ENCODE measurements around the gene THRB. TPM values are rescaled to one million over a fixed set of nuclear protein-coding genes. Genes with fewer than 3 reads are reported as not detected.

THRB gene
- total and polyA plus RNA-seq, 9 of the 15 experiments (the other 6 are each of a cell fraction or from before 2014, with no cell fraction given), result 1.7 to 14.9 (median 6.9) TPM

DNA sequence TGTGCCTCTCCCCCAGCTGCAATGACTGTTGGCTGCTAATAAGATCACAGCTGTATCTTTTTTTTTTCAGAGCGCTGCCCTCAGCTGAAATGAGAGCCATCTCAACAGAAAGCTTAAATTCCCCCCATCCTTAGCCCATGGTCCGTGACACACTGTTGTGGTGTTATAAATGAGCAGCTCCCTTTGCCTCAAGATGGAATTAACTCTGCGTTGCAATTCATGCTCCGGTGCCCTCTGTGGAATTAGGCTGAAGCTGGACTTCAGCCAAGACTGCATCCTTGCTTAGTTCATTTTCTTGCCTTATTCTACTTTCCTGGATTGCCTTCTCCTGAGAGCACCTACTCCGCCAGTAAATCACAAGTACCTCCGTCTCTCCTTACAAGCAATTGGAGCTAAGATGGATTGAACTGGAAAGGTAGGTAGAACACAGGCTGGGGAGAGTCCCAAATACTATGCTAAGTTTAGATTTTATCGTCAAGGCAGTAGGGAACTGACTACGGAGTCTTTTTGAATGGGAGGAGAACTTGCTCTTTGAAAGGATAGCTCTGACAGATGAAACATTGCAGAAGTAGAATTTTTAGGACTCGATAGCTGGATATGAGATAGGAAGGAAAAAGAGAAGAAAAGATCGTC is 39.0 kb upstream of the THRB start:
- H3K9me3 ChIP-seq (replicated peaks; ENCODE audit: control insufficient read depth, insufficient read depth, low read depth, low read length), result no peaks in the 10 kb centered on the region
- in situ Hi-C loops (cut with MboI), result no loop called here
- no peak for FAIRE-seq
- WGBS (ENCODE audit: insufficient coverage, low coverage, missing lambda C conversion rate), result 44% methylated on average over 10 of the region's 10 CpGs
- H2AFZ ChIP-seq (ENCODE audit: low read depth, low read length), result peak overlapping the region; percentile 21; the same call in 1 of the 2 replicates
- H4K20me1 ChIP-seq (replicated peaks; ENCODE audit: control insufficient read depth, insufficient read depth, low read length), result no peaks in the 10 kb centered on the region
- intact Hi-C loops (cut with micrococcal nuclease), result no loop called here
- no peaks in the 10 kb centered on the region for H3K27me3 ChIP-seq (ENCODE audit: control insufficient read depth in 2 of 2, insufficient read depth in 2 of 2, low read length in 2 of 2)
- no peaks in the 10 kb centered on the region for H3K9me1 ChIP-seq (ENCODE audit: control insufficient read depth, insufficient read depth, low read length)
- no peaks in the 10 kb centered on the region for H3K4me1 ChIP-seq (replicated peaks in 1 of 2; ENCODE audit: control insufficient read depth in 2 of 2, insufficient read depth in 2 of 2, low read length in 2 of 2)
- H3K79me2 ChIP-seq (ENCODE audit: control insufficient read depth, insufficient read depth, low read length), result no peaks in the 10 kb centered on the region
- no peak overlapping the region for H3K4me2 ChIP-seq (ENCODE audit: insufficient read depth, low read length)
- POLR2A ChIA-PET, result interaction anchor here (0.5 to 2.2 kb wide), 4 partner anchors 8 to 499 kb away, joined by 3 to 8 read pairs (median 5); no protein-coding TSS in a partner anchor
- no TSS peak for BruUV-seq (replicated peaks)
- no peaks in the 10 kb centered on the region for H3K36me3 ChIP-seq (ENCODE audit: control insufficient read depth, insufficient read depth, low read length)
- no peak for ATAC-seq
- no peak for DNase-seq (ENCODE audit: extremely low read depth in 1 of 4, low spot score in 3 of 4)
- TF ChIP-seq NFIC (IDR thresholded peaks at IDR 0.05), result peak; percentile 47
- TF ChIP-seq TCF3 (CRISPR knock-in tag; IDR thresholded peaks at IDR 0.05), result no peak
- no peak overlapping the region for H3K4me3 ChIP-seq
- H3K9ac ChIP-seq (ENCODE audit: insufficient read depth in 1 of 2, low read depth in 2 of 2, low read length in 2 of 2), result no peak overlapping the region
- CTCF ChIA-PET (ENCODE audit: low intra/inter-chr PET ratio), result no interaction called here
- H3K27ac ChIP-seq (ENCODE audit: extremely low read depth, low read depth, low read length), result no peak overlapping the region

DNA sequence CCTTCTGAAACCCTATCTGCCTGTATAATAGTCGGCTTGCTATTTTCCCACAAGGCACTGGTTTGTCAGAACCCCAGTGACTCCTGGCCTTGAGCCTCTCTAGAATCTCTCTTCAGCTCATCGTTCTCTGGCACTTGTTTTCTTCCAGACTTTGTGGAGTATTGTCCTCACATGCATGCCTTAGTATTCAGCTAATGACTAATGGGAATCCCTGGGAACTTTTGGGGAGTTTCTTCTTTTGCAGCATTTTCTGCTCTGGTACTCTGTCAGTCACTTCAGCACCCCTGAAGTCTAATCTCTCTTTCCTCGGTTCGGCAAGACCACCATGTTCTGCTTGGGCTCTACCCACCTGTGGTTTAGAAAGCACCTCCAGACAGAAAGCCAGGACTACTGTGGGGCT is 35.8 kb upstream of the THRB start:
- POLR2A ChIA-PET, result interaction anchor here (1.2 kb wide), 1 partner anchor 9 kb away, joined by 5 read pairs; no protein-coding TSS in a partner anchor
- H3K4me1 ChIP-seq (replicated peaks in 1 of 2; ENCODE audit: control insufficient read depth in 2 of 2, insufficient read depth in 2 of 2, low read length in 2 of 2), result no peaks in the 10 kb centered on the region
- peak overlapping the region; percentile 33; the same call in 1 of the 2 replicates for H2AFZ ChIP-seq (ENCODE audit: low read depth, low read length)
- H3K9ac ChIP-seq (ENCODE audit: insufficient read depth in 1 of 2, low read depth in 2 of 2, low read length in 2 of 2), result no peak overlapping the region
- no peak overlapping the region for H3K4me3 ChIP-seq
- CTCF ChIA-PET (ENCODE audit: low intra/inter-chr PET ratio), result no interaction called here
- no peaks in the 10 kb centered on the region for H3K27me3 ChIP-seq (ENCODE audit: control insufficient read depth in 2 of 2, insufficient read depth in 2 of 2, low read length in 2 of 2)
- intact Hi-C loops (cut with micrococcal nuclease), result no loop called here
- no peaks in the 10 kb centered on the region for H3K9me1 ChIP-seq (ENCODE audit: control insufficient read depth, insufficient read depth, low read length)
- 31% methylated on average over 4 of the region's 4 CpGs for WGBS (ENCODE audit: insufficient coverage, low coverage, missing lambda C conversion rate)
- ATAC-seq, result no peak
- TF ChIP-seq HDAC8 (tag; IDR thresholded peaks at IDR 0.05), result no peak
- no TSS peak for BruUV-seq (replicated peaks)
- no peak overlapping the region for H3K27ac ChIP-seq (ENCODE audit: extremely low read depth, low read depth, low read length)
- DNase-seq (ENCODE audit: extremely low read depth in 1 of 4, low spot score in 3 of 4), result no peak
- FAIRE-seq, result no peak
- H3K4me2 ChIP-seq (ENCODE audit: insufficient read depth, low read length), result no peak overlapping the region
- H3K79me2 ChIP-seq (ENCODE audit: control insufficient read depth, insufficient read depth, low read length), result no peaks in the 10 kb centered on the region
- H3K36me3 ChIP-seq (ENCODE audit: control insufficient read depth, insufficient read depth, low read length), result no peaks in the 10 kb centered on the region
- in situ Hi-C loops (cut with MboI), result no loop called here
- H4K20me1 ChIP-seq (replicated peaks; ENCODE audit: control insufficient read depth, insufficient read depth, low read length), result no peaks in the 10 kb centered on the region
- H3K9me3 ChIP-seq (replicated peaks; ENCODE audit: control insufficient read depth, insufficient read depth, low read depth, low read length), result no peaks in the 10 kb centered on the region

Measured in K562 (cell line).